Glutamatergic neuron (in vitro differentiated cells): ENCODE data around the gene PROSER2. TPM values are rescaled to one million over a fixed set of nuclear protein-coding genes. Genes with fewer than 3 reads are reported as not detected.

ENCODE experiments used
- DNase-seq: peaks from one replicate; pipeline ENCODE4 v3.0.0; 2022
- H3K27ac Mint-ChIP-seq: one replicate; pipeline ENCODE4 v1.8.0; 2020; ENCODE audit warnings: mild to moderate bottlenecking, mixed read lengths, inconsistent platforms; ENCODE audit not compliant: unreplicated experiment
- H3K27me3 Mint-ChIP-seq: one replicate; pipeline ENCODE4 v1.8.0; 2020; ENCODE audit warnings: mild to moderate bottlenecking, moderate library complexity, mixed read lengths, inconsistent platforms; ENCODE audit not compliant: unreplicated experiment
- H3K36me3 Mint-ChIP-seq: one replicate; pipeline ENCODE4 v1.8.0; 2020; ENCODE audit warnings: mild to moderate bottlenecking, mixed read lengths, inconsistent platforms; ENCODE audit not compliant: unreplicated experiment
- H3K4me1 Mint-ChIP-seq: one replicate; pipeline ENCODE4 v1.8.0; 2020; ENCODE audit warnings: mild to moderate bottlenecking, low read depth, mixed read lengths, inconsistent platforms; ENCODE audit not compliant: unreplicated experiment
- H3K4me3 Mint-ChIP-seq: one replicate; pipeline ENCODE4 v1.8.0; 2020; ENCODE audit warnings: mild to moderate bottlenecking, mixed read lengths, inconsistent platforms; ENCODE audit not compliant: unreplicated experiment
- H3K9me3 Mint-ChIP-seq: one replicate; pipeline ENCODE4 v1.8.0; 2020; ENCODE audit warnings: mild to moderate bottlenecking, moderate library complexity, mixed read lengths, inconsistent platforms; ENCODE audit not compliant: unreplicated experiment
- CTCF ChIP-seq: fragments of 200-600 bp; sonication (generic); IDR thresholded peaks from one replicate; pipeline ENCODE4 v1.5.0; 2021; ENCODE audit not compliant: partially characterized antibody, unreplicated experiment
- total RNA-seq: library from RNA; stranded (reverse); fragmentation: NEBNext Ultra II Directional; extraction: Animal tissue kit (Norgen Biotek cat#: 25700); gene quantifications from one replicate; pipeline ENCODE4 v1.2.1, GENCODE V29; 2021; ENCODE audit not compliant: unreplicated experiment

PROSER2 gene
- total RNA-seq, 1 donor from 2014 or later: not detected

GRCh38 chr10:11831520-11831951 lies 8.4 kb downstream of the PROSER2 start:
- no peak for DNase-seq
- H3K9me3 Mint-ChIP-seq: peaks cover 1% of the 10 kb centered on the region
- peaks cover 3% of the 10 kb centered on the region for H3K27me3 Mint-ChIP-seq
- H3K27ac Mint-ChIP-seq: no peak overlapping the region
- H3K36me3 Mint-ChIP-seq: peaks cover 6% of the 10 kb centered on the region
- no peak overlapping the region for H3K4me3 Mint-ChIP-seq
- H3K4me1 Mint-ChIP-seq: no peaks in the 10 kb centered on the region
- no peak for TF ChIP-seq CTCF

- Mint-ChIP-seq H3K27ac (no peak overlapping the region), H3K9me3 (peaks cover 1% of the 10 kb centered on the region), H3K4me3 (no peak overlapping the region), H3K4me1 (no peaks in the 10 kb centered on the region), H3K27me3 (peaks cover 5% of the 10 kb centered on the region), H3K36me3 (peaks cover 4% of the 10 kb centered on the region)
- DNase-seq: no peak
- TF ChIP-seq CTCF: no peak
Measured at GRCh38 chr10:11832042-11832441, 8.9 kb downstream of the PROSER2 start.

- DNase-seq: no peak
- no peak overlapping the region for H3K27ac Mint-ChIP-seq
- no peak overlapping the region for H3K4me3 Mint-ChIP-seq
- TF ChIP-seq CTCF: no peak
- H3K27me3 Mint-ChIP-seq: peaks cover 3% of the 10 kb centered on the region
- H3K4me1 Mint-ChIP-seq: no peaks in the 10 kb centered on the region
- H3K36me3 Mint-ChIP-seq: no peaks in the 10 kb centered on the region
- H3K9me3 Mint-ChIP-seq: no peaks in the 10 kb centered on the region
Measured at GRCh38 chr10:11835061-11835460, 11.9 kb downstream of the PROSER2 start.

- Mint-ChIP-seq H3K27ac (no peak overlapping the region), H3K27me3 (peaks cover 3% of the 10 kb centered on the region), H3K9me3 (no peaks in the 10 kb centered on the region), H3K36me3 (no peaks in the 10 kb centered on the region), H3K4me1 (no peaks in the 10 kb centered on the region), H3K4me3 (no peak overlapping the region)
- no peak for TF ChIP-seq CTCF
- DNase-seq: no peak
Measured at GRCh38 chr10:11835704-11836103, 12.5 kb downstream of the PROSER2 start.

GRCh38 chr10:11837372-11838161 lies 14.4 kb downstream of the PROSER2 start:
- peaks cover 3% of the 10 kb centered on the region for H3K27me3 Mint-ChIP-seq
- no peak for TF ChIP-seq CTCF
- H3K4me3 Mint-ChIP-seq: no peak overlapping the region
- H3K27ac Mint-ChIP-seq: no peak overlapping the region
- no peak for DNase-seq
- no peaks in the 10 kb centered on the region for H3K9me3 Mint-ChIP-seq
- H3K4me1 Mint-ChIP-seq: no peaks in the 10 kb centered on the region
- no peaks in the 10 kb centered on the region for H3K36me3 Mint-ChIP-seq
